ENCODE data around the gene PTGS2.
A peak's percentile ranks its signal among the peaks of the same experiment; 100 is the strongest.

The PTGS2 gene

DNA sequence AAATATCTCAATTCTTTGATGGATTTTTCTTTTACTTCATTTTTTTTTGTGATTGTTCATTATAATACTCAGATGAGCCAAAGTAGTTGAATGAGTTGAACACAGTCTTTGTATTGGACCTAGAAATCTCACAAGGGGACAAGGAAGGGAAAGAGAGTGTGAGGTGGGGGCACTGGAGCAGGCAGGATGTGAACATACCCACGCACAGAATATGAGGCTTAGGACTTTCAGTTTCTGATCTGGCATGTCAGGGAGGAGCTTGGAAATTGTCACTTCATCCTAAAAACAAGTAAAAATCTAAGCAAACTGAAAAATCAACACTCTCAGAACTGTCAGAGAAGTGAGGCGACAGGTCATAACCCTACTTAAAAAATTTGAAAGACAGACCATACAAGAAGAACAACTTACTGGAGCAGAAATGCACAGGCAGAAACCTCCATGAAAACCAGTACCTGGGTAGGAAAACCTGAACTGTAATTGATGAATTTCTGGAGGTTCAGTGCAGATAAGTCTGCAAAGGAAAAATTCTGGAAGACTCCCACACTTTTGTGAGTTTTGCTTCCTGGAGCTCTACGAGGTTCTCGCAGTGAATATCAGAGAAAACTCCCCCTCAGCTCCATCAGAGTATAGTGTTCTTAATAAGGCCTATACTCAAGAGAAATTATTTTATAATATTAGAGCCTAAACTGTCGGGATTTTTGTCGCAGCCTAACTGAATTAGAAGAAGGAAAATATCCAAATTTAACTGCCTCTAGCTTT, 3.6 kb upstream of the PTGS2 start:
- Histone ChIP-seq H2BK5ac (ENCODE audit: low read length) (no peak overlapping the region), H4K8ac (ENCODE audit: low read depth, low read length) (no peak overlapping the region), H3K4me2 (ENCODE audit: low read length) (no peak overlapping the region), H3K18ac (ENCODE audit: low read length) (no peak overlapping the region), H3K36me3 (ENCODE audit: control insufficient read depth, insufficient read depth, low read length) (no peaks in the 10 kb centered on the region), H3K9ac (ENCODE audit: low read length) (no peak overlapping the region), H3K79me1 (ENCODE audit: low read length) (no peaks in the 10 kb centered on the region), H4K5ac (ENCODE audit: low read length) (no peak overlapping the region), H2AK5ac (ENCODE audit: low read length) (no peak overlapping the region), H3K56ac (ENCODE audit: low read length) (no peak overlapping the region), H3K79me2 (ENCODE audit: control insufficient read depth, insufficient read depth, low read length) (no peaks in the 10 kb centered on the region), H3K4me3 (ENCODE audit: low read length) (no peak overlapping the region), H2BK120ac (ENCODE audit: low read depth, low read length) (no peak overlapping the region), H3K4me1 (ENCODE audit: control insufficient read depth, low read depth, low read length) (no peaks in the 10 kb centered on the region), H3K27ac (ENCODE audit: low read depth, low read length) (no peak overlapping the region), H3K23ac (ENCODE audit: low read length) (no peak overlapping the region), H2BK15ac (replicated peaks; ENCODE audit: low read depth) (no peak overlapping the region), H3K27me3 (ENCODE audit: insufficient read depth, low read length, poor library complexity) (no peaks in the 10 kb centered on the region), H3K4ac (ENCODE audit: low read depth, low read length) (no peak overlapping the region)
- no CpG with 5 or more reads among the region's 6 CpGs for WGBS (ENCODE audit: extremely low coverage, insufficient coverage, low lambda C conversion rate)
- DNase-seq: no peak

GRCh38 chr1:186682736-186683135, 2.5 kb upstream of the PTGS2 start:
- H3K4me3 ChIP-seq (ENCODE audit: low read length): no peak overlapping the region
- no peak overlapping the region for H3K4ac ChIP-seq (ENCODE audit: low read depth, low read length)
- no peak overlapping the region for H3K23ac ChIP-seq (ENCODE audit: low read length)
- no peak overlapping the region for H2BK15ac ChIP-seq (replicated peaks; ENCODE audit: low read depth)
- no peak overlapping the region for H2AK5ac ChIP-seq (ENCODE audit: low read length)
- no peak overlapping the region for H3K9ac ChIP-seq (ENCODE audit: low read length)
- H3K27ac ChIP-seq (ENCODE audit: low read depth, low read length): no peak overlapping the region
- H3K56ac ChIP-seq (ENCODE audit: low read length): no peak overlapping the region
- H4K8ac ChIP-seq (ENCODE audit: low read depth, low read length): no peak overlapping the region
- H2BK5ac ChIP-seq (ENCODE audit: low read length): no peak overlapping the region
- H3K4me1 ChIP-seq (ENCODE audit: control insufficient read depth, low read depth, low read length): no peaks in the 10 kb centered on the region
- no peak overlapping the region for H3K18ac ChIP-seq (ENCODE audit: low read length)
- DNase-seq: no peak
- WGBS (ENCODE audit: extremely low coverage, insufficient coverage, low lambda C conversion rate): no CpG with 5 or more reads among the region's 1 CpG
- no peaks in the 10 kb centered on the region for H3K27me3 ChIP-seq (ENCODE audit: insufficient read depth, low read length, poor library complexity)
- H4K5ac ChIP-seq (ENCODE audit: low read length): no peak overlapping the region
- H3K79me1 ChIP-seq (ENCODE audit: low read length): no peaks in the 10 kb centered on the region
- H2BK120ac ChIP-seq (ENCODE audit: low read depth, low read length): no peak overlapping the region
- no peak overlapping the region for H3K4me2 ChIP-seq (ENCODE audit: low read length)
- no peaks in the 10 kb centered on the region for H3K36me3 ChIP-seq (ENCODE audit: control insufficient read depth, insufficient read depth, low read length)
- H3K79me2 ChIP-seq (ENCODE audit: control insufficient read depth, insufficient read depth, low read length): no peaks in the 10 kb centered on the region

DNA sequence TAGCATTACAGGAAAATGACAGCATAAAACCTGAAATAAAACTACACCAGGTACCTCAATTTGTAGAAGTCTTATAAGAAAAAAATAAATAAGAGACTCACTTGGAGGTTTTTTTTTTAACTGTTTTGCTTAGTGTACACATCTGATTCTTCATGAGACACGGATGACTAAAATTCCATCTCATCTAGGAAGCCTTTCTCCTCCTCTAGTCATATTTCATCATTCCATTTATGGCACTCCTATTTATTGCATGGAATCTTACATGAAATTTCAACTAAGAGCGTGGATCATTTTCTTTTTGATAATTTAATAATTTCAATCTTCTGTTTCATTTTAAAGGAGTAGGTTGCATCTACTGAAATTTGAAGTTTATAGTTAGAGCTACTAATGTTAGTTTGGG, 1.6 kb upstream of the PTGS2 start:
- Histone ChIP-seq H3K18ac (ENCODE audit: low read length) (no peak overlapping the region), H2AK5ac (ENCODE audit: low read length) (no peak overlapping the region), H3K4ac (ENCODE audit: low read depth, low read length) (no peak overlapping the region), H2BK15ac (replicated peaks; ENCODE audit: low read depth) (no peak overlapping the region), H3K79me1 (ENCODE audit: low read length) (no peaks in the 10 kb centered on the region), H4K8ac (ENCODE audit: low read depth, low read length) (no peak overlapping the region), H3K9ac (ENCODE audit: low read length) (no peak overlapping the region), H3K23ac (ENCODE audit: low read length) (no peak overlapping the region), H4K5ac (ENCODE audit: low read length) (no peak overlapping the region), H3K27me3 (ENCODE audit: insufficient read depth, low read length, poor library complexity) (no peaks in the 10 kb centered on the region), H3K4me2 (ENCODE audit: low read length) (no peak overlapping the region), H3K56ac (ENCODE audit: low read length) (no peak overlapping the region), H3K27ac (ENCODE audit: low read depth, low read length) (no peak overlapping the region), H3K4me1 (ENCODE audit: control insufficient read depth, low read depth, low read length) (no peaks in the 10 kb centered on the region), H3K36me3 (ENCODE audit: control insufficient read depth, insufficient read depth, low read length) (no peaks in the 10 kb centered on the region), H3K79me2 (ENCODE audit: control insufficient read depth, insufficient read depth, low read length) (no peaks in the 10 kb centered on the region), H2BK5ac (ENCODE audit: low read length) (no peak overlapping the region), H3K4me3 (ENCODE audit: low read length) (no peak overlapping the region), H2BK120ac (ENCODE audit: low read depth, low read length) (no peak overlapping the region)
- DNase-seq: no peak
- WGBS (ENCODE audit: extremely low coverage, insufficient coverage, low lambda C conversion rate): no CpG with 5 or more reads among the region's 2 CpGs

GRCh38 chr1:186681121-186681520, 898 bp upstream of the PTGS2 start:
- Histone ChIP-seq H3K18ac (ENCODE audit: low read length) (no peak overlapping the region), H2BK120ac (ENCODE audit: low read depth, low read length) (no peak overlapping the region), H3K27ac (ENCODE audit: low read depth, low read length) (no peak overlapping the region), H3K4ac (ENCODE audit: low read depth, low read length) (no peak overlapping the region), H3K4me2 (ENCODE audit: low read length) (peak overlapping the region; percentile 53), H4K5ac (ENCODE audit: low read length) (no peak overlapping the region), H3K79me2 (ENCODE audit: control insufficient read depth, insufficient read depth, low read length) (no peaks in the 10 kb centered on the region), H3K23ac (ENCODE audit: low read length) (no peak overlapping the region), H2AK5ac (ENCODE audit: low read length) (no peak overlapping the region), H4K8ac (ENCODE audit: low read depth, low read length) (no peak overlapping the region), H2BK5ac (ENCODE audit: low read length) (no peak overlapping the region), H3K4me3 (ENCODE audit: low read length) (peak overlapping the region; percentile 62), H3K56ac (ENCODE audit: low read length) (peak overlapping the region; percentile 87), H3K36me3 (ENCODE audit: control insufficient read depth, insufficient read depth, low read length) (no peaks in the 10 kb centered on the region), H3K27me3 (ENCODE audit: insufficient read depth, low read length, poor library complexity) (no peaks in the 10 kb centered on the region), H3K9ac (ENCODE audit: low read length) (peak overlapping the region; percentile 76), H2BK15ac (replicated peaks; ENCODE audit: low read depth) (no peak overlapping the region), H3K79me1 (ENCODE audit: low read length) (no peaks in the 10 kb centered on the region), H3K4me1 (ENCODE audit: control insufficient read depth, low read depth, low read length) (no peaks in the 10 kb centered on the region)
- DNase-seq: peak; percentile 5
- WGBS (ENCODE audit: extremely low coverage, insufficient coverage, low lambda C conversion rate): no CpG with 5 or more reads among the region's 9 CpGs

DNA sequence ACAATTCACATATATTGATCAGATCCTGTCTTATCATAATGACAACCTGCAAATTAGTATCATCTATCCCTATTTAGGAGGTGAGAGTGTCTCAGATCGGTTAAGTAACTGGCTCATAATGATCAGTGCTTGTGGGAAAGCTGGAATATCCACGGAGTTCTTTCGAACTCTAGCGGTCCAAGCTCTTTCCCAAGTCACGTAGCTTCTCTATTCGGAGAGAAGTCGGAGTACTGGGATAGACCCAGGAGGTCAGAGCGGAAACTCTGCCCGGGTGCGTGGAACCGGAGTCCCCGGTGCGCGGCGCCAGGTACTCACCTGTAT, 339 bp downstream of the PTGS2 start:
- Histone ChIP-seq H3K36me3 (ENCODE audit: control insufficient read depth, insufficient read depth, low read length) (no peaks in the 10 kb centered on the region), H2BK5ac (ENCODE audit: low read length) (no peak overlapping the region), H3K23ac (ENCODE audit: low read length) (no peak overlapping the region), H3K18ac (ENCODE audit: low read length) (no peak overlapping the region), H3K4me1 (ENCODE audit: control insufficient read depth, low read depth, low read length) (no peaks in the 10 kb centered on the region), H4K5ac (ENCODE audit: low read length) (no peak overlapping the region), H3K4me3 (ENCODE audit: low read length) (peak overlapping the region; percentile 37), H3K27me3 (ENCODE audit: insufficient read depth, low read length, poor library complexity) (no peaks in the 10 kb centered on the region), H3K79me2 (ENCODE audit: control insufficient read depth, insufficient read depth, low read length) (no peaks in the 10 kb centered on the region), H3K79me1 (ENCODE audit: low read length) (no peaks in the 10 kb centered on the region), H2BK15ac (replicated peaks; ENCODE audit: low read depth) (no peak overlapping the region), H4K8ac (ENCODE audit: low read depth, low read length) (no peak overlapping the region), H3K27ac (ENCODE audit: low read depth, low read length) (no peak overlapping the region), H3K4me2 (ENCODE audit: low read length) (peak overlapping the region; percentile 72), H3K56ac (ENCODE audit: low read length) (peak overlapping the region; percentile 65), H2AK5ac (ENCODE audit: low read length) (no peak overlapping the region), H3K4ac (ENCODE audit: low read depth, low read length) (no peak overlapping the region), H2BK120ac (ENCODE audit: low read depth, low read length) (no peak overlapping the region), H3K9ac (ENCODE audit: low read length) (peak overlapping the region; percentile 45)
- no peak for DNase-seq
- WGBS (ENCODE audit: extremely low coverage, insufficient coverage, low lambda C conversion rate): no CpG with 5 or more reads among the region's 15 CpGs

DNA sequence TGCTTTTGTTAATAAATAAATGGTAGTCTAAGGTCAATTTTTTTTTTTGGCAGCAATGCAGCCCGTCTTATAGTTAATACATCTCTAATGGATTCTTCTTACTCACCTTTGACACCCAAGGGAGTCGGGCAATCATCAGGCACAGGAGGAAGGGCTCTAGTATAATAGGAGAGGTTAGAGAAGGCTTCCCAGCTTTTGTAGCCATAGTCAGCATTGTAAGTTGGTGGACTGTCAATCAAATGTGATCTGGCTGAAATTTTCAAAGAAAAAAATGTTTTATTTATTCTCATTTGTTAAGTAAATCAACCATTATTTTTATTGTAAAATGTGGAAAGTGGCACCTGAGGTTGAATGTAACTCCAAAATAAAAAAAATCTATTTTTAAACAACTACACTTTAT, 2.1 kb downstream of the PTGS2 start:
- H4K5ac ChIP-seq (ENCODE audit: low read length): no peak overlapping the region
- no peak overlapping the region for H2AK5ac ChIP-seq (ENCODE audit: low read length)
- H3K4me1 ChIP-seq (ENCODE audit: control insufficient read depth, low read depth, low read length): no peaks in the 10 kb centered on the region
- no peak overlapping the region for H3K4me3 ChIP-seq (ENCODE audit: low read length)
- H2BK5ac ChIP-seq (ENCODE audit: low read length): no peak overlapping the region
- WGBS (ENCODE audit: extremely low coverage, insufficient coverage, low lambda C conversion rate): no CpG with 5 or more reads among the region's 2 CpGs
- no peak for DNase-seq
- no peak overlapping the region for H4K8ac ChIP-seq (ENCODE audit: low read depth, low read length)
- no peak overlapping the region for H3K18ac ChIP-seq (ENCODE audit: low read length)
- H3K56ac ChIP-seq (ENCODE audit: low read length): no peak overlapping the region
- no peak overlapping the region for H2BK120ac ChIP-seq (ENCODE audit: low read depth, low read length)
- H3K4ac ChIP-seq (ENCODE audit: low read depth, low read length): no peak overlapping the region
- no peaks in the 10 kb centered on the region for H3K79me1 ChIP-seq (ENCODE audit: low read length)
- H3K36me3 ChIP-seq (ENCODE audit: control insufficient read depth, insufficient read depth, low read length): no peaks in the 10 kb centered on the region
- H3K27ac ChIP-seq (ENCODE audit: low read depth, low read length): no peak overlapping the region
- no peaks in the 10 kb centered on the region for H3K27me3 ChIP-seq (ENCODE audit: insufficient read depth, low read length, poor library complexity)
- no peaks in the 10 kb centered on the region for H3K79me2 ChIP-seq (ENCODE audit: control insufficient read depth, insufficient read depth, low read length)
- no peak overlapping the region for H3K9ac ChIP-seq (ENCODE audit: low read length)
- no peak overlapping the region for H3K4me2 ChIP-seq (ENCODE audit: low read length)
- H2BK15ac ChIP-seq (replicated peaks; ENCODE audit: low read depth): no peak overlapping the region
- H3K23ac ChIP-seq (ENCODE audit: low read length): no peak overlapping the region

All from mesendoderm (in vitro differentiated cells).